Fibroblast of the aortic adventitia (primary cell): Measurements from ENCODE around the gene PRKG1. TPM values are rescaled to one million over a fixed set of nuclear protein-coding genes. Genes with fewer than 3 reads are reported as not detected.
"Not testable (repeated sequence)": the region's sequence is repeated elsewhere in the genome, so short reads cannot be mapped to it uniquely, and the experiment has no call there.

Experiments
- DNase-seq: peaks from one replicate; pipeline ENCODE4 v3.0.0-alpha.2; 2010; ENCODE audit warnings: low read depth
- H3K4me3 ChIP-seq: 2 replicates; pipeline ENCODE4 v1.5.1; 2011; ENCODE audit warnings: low read depth, mild to moderate bottlenecking, control low read depth, low read length, moderate library complexity
- total RNA-seq: library from RNA; depleted of rRNA; stranded (reverse); fragments of >200 nt; gene quantifications from 2 replicates; pipeline ENCODE4 v1.2.3, GENCODE V29; 2012; ENCODE audit warnings: low replicate concordance
- TF ChIP-seq, protein P1 (sequence below): IDR thresholded peaks from 2 replicates; pipeline ENCODE4 v1.5.1; 2011; ENCODE audit warnings: mild to moderate bottlenecking, low read length, control low read depth, inconsistent platforms; ENCODE audit not compliant: insufficient read depth

PRKG1 gene
- total RNA-seq, 1 donor: 45.6 TPM

DNA sequence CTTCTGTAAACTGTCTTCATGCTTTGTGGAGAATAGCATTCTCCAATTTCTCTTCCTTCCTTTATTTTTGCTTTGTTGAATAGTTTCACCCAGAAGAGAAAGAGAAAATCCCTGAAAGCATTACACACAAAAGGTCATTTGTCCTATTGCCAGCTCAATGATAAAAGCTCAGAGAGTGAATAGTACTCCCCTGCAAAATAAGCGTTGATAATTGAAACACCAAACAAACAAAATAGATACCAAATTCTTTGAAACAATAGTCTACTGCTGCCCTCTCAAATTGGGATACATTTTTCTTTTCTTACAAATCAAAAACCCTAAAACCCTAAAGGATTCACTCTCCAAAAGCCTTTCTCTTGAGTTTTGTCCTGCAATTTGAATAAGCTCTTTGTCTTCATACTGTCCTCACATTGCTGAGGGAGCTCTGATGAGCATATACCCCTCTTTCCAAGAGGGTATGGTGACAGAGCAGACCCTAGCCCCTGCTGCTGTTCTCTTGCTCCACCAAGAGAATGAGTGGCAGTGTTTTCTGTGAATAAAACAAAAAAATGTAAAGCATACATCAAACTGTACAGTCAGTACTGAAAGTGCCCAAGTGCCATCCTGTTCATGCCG is 490.7 kb downstream of the PRKG1 start:
- TF ChIP-seq, protein P1, sequence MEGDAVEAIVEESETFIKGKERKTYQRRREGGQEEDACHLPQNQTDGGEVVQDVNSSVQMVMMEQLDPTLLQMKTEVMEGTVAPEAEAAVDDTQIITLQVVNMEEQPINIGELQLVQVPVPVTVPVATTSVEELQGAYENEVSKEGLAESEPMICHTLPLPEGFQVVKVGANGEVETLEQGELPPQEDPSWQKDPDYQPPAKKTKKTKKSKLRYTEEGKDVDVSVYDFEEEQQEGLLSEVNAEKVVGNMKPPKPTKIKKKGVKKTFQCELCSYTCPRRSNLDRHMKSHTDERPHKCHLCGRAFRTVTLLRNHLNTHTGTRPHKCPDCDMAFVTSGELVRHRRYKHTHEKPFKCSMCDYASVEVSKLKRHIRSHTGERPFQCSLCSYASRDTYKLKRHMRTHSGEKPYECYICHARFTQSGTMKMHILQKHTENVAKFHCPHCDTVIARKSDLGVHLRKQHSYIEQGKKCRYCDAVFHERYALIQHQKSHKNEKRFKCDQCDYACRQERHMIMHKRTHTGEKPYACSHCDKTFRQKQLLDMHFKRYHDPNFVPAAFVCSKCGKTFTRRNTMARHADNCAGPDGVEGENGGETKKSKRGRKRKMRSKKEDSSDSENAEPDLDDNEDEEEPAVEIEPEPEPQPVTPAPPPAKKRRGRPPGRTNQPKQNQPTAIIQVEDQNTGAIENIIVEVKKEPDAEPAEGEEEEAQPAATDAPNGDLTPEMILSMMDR: no peak
- H3K4me3 ChIP-seq: no peak overlapping the region
- no peak for DNase-seq

DNA sequence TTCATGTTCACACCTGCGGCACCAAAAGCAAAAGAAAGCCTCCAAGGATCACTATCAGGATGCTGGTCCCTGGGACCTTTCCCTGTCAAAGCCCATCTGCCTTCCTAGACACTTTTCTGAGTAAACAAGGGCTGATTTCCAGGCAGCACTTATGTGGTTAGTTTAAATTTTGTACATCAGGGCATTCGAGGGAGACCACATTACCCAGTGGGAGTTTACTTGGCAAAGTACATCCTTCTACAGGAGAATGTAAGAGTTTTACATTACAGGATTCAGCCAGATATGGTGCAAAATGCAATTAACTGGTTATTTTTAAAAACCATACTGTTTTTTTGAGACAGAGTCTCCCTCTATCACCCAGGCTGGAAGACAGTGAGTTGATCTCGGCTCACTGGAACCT is 493.0 kb downstream of the PRKG1 start:
- no peak overlapping the region for H3K4me3 ChIP-seq
- TF ChIP-seq, protein P1: no peak
- no peak for DNase-seq

DNA sequence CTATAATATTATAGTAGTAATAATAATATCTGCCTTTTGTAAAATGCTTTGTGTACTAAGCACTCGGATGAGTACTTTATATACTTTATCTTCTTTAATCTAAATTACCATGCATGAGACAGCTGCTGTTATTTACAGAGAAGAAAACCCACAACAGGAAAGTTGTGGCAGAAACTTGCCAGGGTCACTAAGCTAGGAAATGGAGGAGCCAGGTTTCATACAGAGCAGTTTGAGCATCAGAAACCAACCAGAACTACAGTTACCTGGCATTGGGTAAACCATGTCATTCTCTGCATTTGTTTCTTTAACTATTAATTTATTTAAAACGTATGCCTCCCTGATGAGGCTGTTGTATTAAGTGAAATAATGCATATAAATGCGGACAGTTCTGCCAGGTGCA is 495.2 kb downstream of the PRKG1 start:
- H3K4me3 ChIP-seq: no peak overlapping the region
- TF ChIP-seq, protein P1: no peak
- DNase-seq: no peak

DNA sequence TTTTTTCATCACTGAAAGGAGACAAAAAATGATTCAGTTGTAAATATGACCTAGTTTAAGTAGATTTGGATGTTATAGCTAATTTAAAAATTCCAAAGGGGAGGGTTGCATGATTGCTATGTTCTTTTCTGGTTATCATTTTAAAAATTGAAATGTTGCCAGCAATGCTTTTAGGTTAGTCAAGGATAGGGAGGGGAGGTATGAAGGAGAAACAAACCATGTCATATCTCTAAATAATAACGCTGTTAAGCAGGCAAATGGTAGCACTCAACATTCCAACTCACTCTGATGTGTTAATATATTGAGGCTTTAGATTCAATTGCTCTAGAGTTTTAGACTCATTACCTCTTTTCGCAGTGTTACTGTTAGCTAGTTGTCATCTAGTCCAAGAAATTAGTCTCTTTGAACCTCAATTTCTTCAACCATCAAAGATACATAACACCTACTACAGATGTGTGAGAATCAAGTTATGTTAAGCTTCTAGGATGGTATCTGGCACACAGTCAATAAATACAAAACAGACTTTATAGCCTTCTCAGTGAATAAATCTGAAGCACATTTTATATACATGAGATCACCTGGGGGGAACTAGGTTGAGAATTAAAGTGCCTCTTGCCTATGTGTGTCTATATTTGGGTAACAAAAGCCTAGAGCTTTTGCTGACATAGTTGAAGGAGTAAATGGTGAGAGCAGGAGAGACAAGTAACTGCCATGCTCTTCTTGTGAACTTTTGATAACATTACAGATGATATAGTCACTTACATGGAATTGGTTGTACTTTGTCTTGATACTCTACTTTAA is 500.2 kb downstream of the PRKG1 start:
- peak; percentile 15 for DNase-seq
- TF ChIP-seq, protein P1: no peak
- no peak overlapping the region for H3K4me3 ChIP-seq

DNA sequence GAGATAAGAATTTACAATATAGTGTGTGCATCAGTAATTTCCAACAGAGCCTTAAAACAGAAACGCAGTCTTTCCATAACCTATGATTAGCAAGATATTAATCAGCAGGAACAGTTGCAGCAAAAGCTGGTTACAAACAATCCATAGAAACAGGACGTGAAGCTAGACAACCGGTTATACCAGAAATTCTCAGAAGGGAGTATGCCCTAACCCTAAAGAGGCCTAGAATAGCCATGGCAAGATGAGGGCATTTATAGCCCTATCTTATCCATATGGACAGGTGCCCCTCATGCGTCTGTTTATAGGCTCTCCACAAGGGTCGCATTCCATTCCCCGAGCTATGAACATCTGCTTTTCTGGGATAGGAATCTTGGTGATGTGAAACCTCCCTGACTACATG is 506.9 kb downstream of the PRKG1 start:
- not testable (repeated sequence) for DNase-seq, H3K4me3 ChIP-seq

DNA sequence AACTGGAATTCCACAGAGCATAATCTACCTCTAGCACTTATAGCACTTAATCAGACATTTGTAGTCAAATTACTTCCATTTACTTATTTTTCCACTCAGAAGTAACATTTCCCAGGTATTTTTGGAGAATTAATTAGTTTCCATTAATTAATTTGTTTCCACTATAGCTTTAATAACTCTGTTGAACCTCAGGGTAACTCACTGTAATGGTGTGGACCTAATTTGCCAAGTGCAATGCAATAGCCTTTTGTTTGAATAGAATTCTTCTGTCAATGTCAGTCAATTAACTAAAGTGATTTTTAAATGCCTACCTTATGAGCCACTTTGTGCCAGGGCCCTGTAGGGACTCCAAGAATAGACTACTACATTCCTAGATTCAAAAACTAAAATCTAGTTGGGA is 509.7 kb downstream of the PRKG1 start:
- TF ChIP-seq, protein P1: no peak
- DNase-seq: no peak
- no peak overlapping the region for H3K4me3 ChIP-seq

DNA sequence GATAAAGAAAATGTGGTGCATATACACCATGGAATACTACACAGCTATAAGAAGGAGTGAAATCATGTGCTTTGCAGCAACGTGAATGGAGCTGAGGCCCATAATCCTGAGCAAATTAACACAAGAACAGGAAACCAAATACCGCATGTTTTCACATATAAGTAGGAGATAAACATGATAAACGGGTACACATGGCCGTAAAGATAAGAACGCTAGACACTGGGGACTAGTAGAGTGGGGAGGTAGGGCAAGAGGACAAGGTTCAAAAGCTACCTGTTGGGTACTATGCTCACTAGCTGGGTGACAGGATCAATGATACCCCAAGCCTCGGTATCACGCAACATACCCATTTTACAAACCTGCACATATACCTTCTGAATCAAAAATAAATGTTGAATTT is 511.5 kb downstream of the PRKG1 start:
- no peak overlapping the region for H3K4me3 ChIP-seq
- TF ChIP-seq, protein P1: no peak
- DNase-seq: no peak
